ENCODE measurements around the gene ITIH4. TPM values are rescaled to one million over a fixed set of nuclear protein-coding genes. Genes with fewer than 3 reads are reported as not detected.

The ITIH4 gene
- total and polyA plus RNA-seq, 2 of the 13 experiments (the other 11 are each of a cell fraction or from before 2014, with no cell fraction given) = 2.7 to 5.3 TPM

DNA sequence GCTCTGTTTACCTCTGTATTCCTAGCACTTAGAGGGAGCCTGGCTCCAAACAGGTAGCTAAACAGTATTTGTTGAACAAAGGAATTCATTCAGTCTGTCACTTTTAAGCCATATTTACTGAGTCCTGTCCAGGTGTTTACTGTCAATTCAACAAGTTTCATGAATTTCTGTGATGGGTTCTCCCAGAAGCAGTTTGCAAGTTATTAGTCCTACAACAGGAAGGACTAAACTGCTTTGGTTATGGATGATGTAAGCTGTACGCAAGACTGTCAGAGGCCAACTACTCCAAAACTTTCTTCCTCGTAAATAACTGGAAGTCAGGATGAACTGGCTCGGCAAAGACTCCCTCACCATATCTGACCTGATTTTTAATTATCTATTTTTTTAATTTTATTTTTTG is 41.8 kb upstream of the ITIH4 start:
- TF ChIP-seq RFX1 (IDR thresholded peaks at IDR 0.05) (no peak), BCL6 (CRISPR knock-in tag; IDR thresholded peaks at IDR 0.05) (0 out of 2 replicates have a peak, but pooled peaks have one; percentile 8), GATAD2A (CRISPR knock-in tag; IDR thresholded peaks at IDR 0.05) (peak; percentile 50; the same call in 1 of the 2 replicates), CEBPG (CRISPR knock-in tag; IDR thresholded peaks at IDR 0.05) (peak; percentile 64)
- TF ChIP-seq, protein P1, sequence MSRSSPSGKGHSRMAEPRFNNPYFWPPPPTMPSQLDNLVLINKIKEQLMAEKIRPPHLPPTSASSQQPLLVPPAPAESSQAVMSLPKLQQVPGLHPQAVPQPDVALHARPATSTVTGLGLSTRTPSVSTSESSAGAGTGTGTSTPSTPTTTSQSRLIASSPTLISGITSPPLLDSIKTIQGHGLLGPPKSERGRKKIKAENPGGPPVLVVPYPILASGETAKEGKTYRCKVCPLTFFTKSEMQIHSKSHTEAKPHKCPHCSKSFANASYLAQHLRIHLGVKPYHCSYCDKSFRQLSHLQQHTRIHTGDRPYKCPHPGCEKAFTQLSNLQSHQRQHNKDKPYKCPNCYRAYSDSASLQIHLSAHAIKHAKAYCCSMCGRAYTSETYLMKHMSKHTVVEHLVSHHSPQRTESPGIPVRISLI (CRISPR knock-in tag; IDR thresholded peaks at IDR 0.05; ENCODE audit: borderline replicate concordance) = no peak
- TF ChIP-seq, protein P2, sequence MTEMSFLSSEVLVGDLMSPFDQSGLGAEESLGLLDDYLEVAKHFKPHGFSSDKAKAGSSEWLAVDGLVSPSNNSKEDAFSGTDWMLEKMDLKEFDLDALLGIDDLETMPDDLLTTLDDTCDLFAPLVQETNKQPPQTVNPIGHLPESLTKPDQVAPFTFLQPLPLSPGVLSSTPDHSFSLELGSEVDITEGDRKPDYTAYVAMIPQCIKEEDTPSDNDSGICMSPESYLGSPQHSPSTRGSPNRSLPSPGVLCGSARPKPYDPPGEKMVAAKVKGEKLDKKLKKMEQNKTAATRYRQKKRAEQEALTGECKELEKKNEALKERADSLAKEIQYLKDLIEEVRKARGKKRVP (CRISPR knock-in tag; IDR thresholded peaks at IDR 0.05) = peak in 1 of 2 experiments; percentile 97; a peak in 2 of 4 replicates
- no peak for DNase-seq (ENCODE audit: low spot score)

DNA sequence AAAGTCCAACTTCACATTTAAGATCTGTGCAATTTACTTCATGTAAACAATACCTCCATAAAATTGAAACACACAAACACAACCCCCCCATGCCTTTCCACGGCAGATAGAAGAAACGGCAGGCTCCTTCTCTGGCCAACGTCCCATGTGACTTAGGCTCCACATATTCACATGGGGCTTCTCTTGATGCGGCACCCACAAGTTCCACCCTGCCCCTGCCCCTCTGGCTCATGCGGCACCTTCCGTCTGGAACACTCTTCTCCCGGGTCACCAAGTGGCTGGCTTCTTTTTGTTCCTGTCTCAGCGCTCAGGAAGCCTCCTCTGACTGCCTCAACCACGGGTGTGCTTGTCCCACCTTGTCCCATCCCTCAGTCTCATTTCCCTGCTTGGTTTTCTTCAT is 41.3 kb upstream of the ITIH4 start:
- ChIA-PET POLR2A (no interaction called here), CTCF (ENCODE audit: low intra/inter-chr PET ratio, low total read pairs) (no interaction called here)
- FAIRE-seq = no peak
- no peaks in the 10 kb centered on the region for H3K79me2 ChIP-seq (ENCODE audit: insufficient read depth, low read length)
- no peaks in the 10 kb centered on the region for H3K36me3 ChIP-seq (replicated peaks in 1 of 2; ENCODE audit: control insufficient read depth in 1 of 2, insufficient read depth in 2 of 2, low read length in 2 of 2)
- H3K4me2 ChIP-seq (ENCODE audit: low read depth, low read length) = no peak overlapping the region
- in situ Hi-C loops (cut with HindIII; ENCODE audit: extremely low pct_ligation_motif_present, low pct_unique_long_range_greater_than_20kb) (no loop called here), intact Hi-C loops (cut with micrococcal nuclease; ENCODE audit: unreplicated experiment) (no loop called here)
- H3K4me3 ChIP-seq (replicated peaks in 1 of 3; ENCODE audit: insufficient read depth in 1 of 3, low read depth in 2 of 3, low read length in 3 of 3) = no peak overlapping the region
- peaks cover 36% of the 10 kb centered on the region for H3K4me1 ChIP-seq (ENCODE audit: insufficient read depth, low read length)
- no peaks in the 10 kb centered on the region for H4K20me1 ChIP-seq (ENCODE audit: insufficient read depth, low read length)
- H2AFZ ChIP-seq (ENCODE audit: low read length) = no peak overlapping the region
- no peak for TF ChIP-seq HNRNPH1 (optimal IDR thresholded peaks at IDR 0.05; ENCODE audit: low read depth, low read length)
- TF ChIP-seq, protein P3, sequence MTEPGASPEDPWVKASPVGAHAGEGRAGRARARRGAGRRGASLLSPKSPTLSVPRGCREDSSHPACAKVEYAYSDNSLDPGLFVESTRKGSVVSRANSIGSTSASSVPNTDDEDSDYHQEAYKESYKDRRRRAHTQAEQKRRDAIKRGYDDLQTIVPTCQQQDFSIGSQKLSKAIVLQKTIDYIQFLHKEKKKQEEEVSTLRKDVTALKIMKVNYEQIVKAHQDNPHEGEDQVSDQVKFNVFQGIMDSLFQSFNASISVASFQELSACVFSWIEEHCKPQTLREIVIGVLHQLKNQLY (CRISPR knock-in tag; IDR thresholded peaks at IDR 0.05) = no peak
- TF ChIP-seq WIZ (CRISPR knock-in tag; IDR thresholded peaks at IDR 0.05) = no peak
- TF ChIP-seq MIXL1 (CRISPR knock-in tag; IDR thresholded peaks at IDR 0.05) = no peak
- no peak for TF ChIP-seq ZNF775 (CRISPR knock-in tag; IDR thresholded peaks at IDR 0.05; ENCODE audit: borderline replicate concordance)
- no peak overlapping the region for H3K9ac ChIP-seq (ENCODE audit: insufficient read depth, low read depth, low read length)
- H3K27me3 ChIP-seq (ENCODE audit: control insufficient read depth in 1 of 2, insufficient read depth in 2 of 2, low read length in 2 of 2) = no peaks in the 10 kb centered on the region
- H3K9me3 ChIP-seq (ENCODE audit: low read length) = no peaks in the 10 kb centered on the region
- no peak for DNase-seq (ENCODE audit: low spot score)
- ATAC-seq = no peak
- WGBS (ENCODE audit: low lambda C conversion rate) = 82% methylated on average over 9 of the region's 9 CpGs
- BruUV-seq (replicated peaks) = no TSS peak
- H3K27ac ChIP-seq (ENCODE audit: extremely low read length, insufficient read depth, low read length) = peak overlapping the region; percentile 23

More for the DNA sequence above, 41.8 kb upstream of the ITIH4 start:
- FAIRE-seq (no peak), ATAC-seq (no peak; the same call in 2 of the 3 replicates)
- 87% methylated on average over 3 of the region's 3 CpGs for WGBS (ENCODE audit: low lambda C conversion rate)
- Histone ChIP-seq H3K27me3 (ENCODE audit: control insufficient read depth in 1 of 2, insufficient read depth in 2 of 2, low read length in 2 of 2) (no peaks in the 10 kb centered on the region), H3K4me2 (ENCODE audit: low read depth, low read length) (no peak overlapping the region), H2AFZ (ENCODE audit: low read length) (no peak overlapping the region), H3K36me3 (replicated peaks in 1 of 2; ENCODE audit: control insufficient read depth in 1 of 2, insufficient read depth in 2 of 2, low read length in 2 of 2) (no peaks in the 10 kb centered on the region), H3K4me3 (replicated peaks in 1 of 3; ENCODE audit: insufficient read depth in 1 of 3, low read depth in 2 of 3, low read length in 3 of 3) (no peak overlapping the region), H3K27ac (ENCODE audit: extremely low read length, insufficient read depth, low read length) (peak overlapping the region; percentile 23), H3K4me1 (ENCODE audit: insufficient read depth, low read length) (peaks cover 36% of the 10 kb centered on the region), H3K9me3 (ENCODE audit: low read length) (no peaks in the 10 kb centered on the region), H3K9ac (ENCODE audit: insufficient read depth, low read depth, low read length) (no peak overlapping the region), H3K79me2 (ENCODE audit: insufficient read depth, low read length) (no peaks in the 10 kb centered on the region), H4K20me1 (ENCODE audit: insufficient read depth, low read length) (no peaks in the 10 kb centered on the region)
- CTCF ChIA-PET (ENCODE audit: low intra/inter-chr PET ratio, low total read pairs) = no interaction called here
- in situ Hi-C loops (cut with HindIII; ENCODE audit: extremely low pct_ligation_motif_present, low pct_unique_long_range_greater_than_20kb) = no loop called here
- intact Hi-C loops (cut with micrococcal nuclease; ENCODE audit: unreplicated experiment) = no loop called here
- POLR2A ChIA-PET = no interaction called here
- BruUV-seq (replicated peaks) = no TSS peak

Measured in HepG2 (cell line).